HG03432 (cell line): ENCODE results near the gene TMEM248.
"Not testable (repeated sequence)": the region's sequence is repeated elsewhere in the genome, so short reads cannot be mapped to it uniquely, and the experiment has no call there.

Experiments
- ATAC-seq: cut with Tn5 transposase; IDR thresholded peaks from one replicate; pipeline ENCODE4 v1.9.1; 2021; ENCODE audit warnings: mild to moderate bottlenecking, moderate library complexity; ENCODE audit not compliant: unreplicated experiment

TMEM248 gene

DNA sequence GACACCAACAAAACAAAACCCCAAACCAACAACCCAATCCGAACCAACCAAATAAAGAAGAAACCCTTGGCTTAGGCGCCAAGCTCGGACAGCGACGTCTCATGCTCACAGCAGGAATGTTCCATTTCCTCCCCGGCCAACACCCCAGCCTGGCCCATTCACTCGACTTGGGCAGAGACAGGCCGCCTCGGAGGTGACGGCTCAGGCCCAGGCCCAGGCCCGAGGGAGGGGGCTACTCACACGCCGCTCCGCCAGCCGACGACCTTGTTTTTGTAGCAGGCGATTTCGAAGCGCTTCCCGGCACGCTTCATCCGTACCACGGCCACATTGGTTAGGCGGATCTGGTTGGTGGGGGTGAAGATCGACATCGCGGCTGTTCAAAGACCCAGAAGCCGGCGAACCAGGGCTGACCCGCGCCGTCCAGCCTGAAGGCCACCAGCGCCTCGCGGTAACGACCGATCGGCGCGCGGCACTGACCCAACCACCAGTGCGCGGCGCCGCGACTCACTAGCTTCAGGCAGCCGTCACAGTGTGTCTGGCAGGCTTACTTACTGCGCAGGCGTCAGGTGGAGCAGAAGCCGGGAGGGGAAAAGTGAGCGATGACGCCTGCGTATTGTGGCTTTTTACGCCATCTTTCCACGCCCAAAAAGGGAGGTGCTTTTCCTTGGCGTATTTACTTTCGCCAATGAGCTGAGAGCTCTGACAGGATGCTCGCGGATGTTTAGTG lies 74.2 kb downstream of the TMEM248 start, which contains the start of gene SBDS:
TSS of gene SBDS (minus strand) at position 537 of the 727 bp plus-strand sequence. CDS start at position 368, 169 bp downstream.
- ATAC-seq, result peak; percentile 67

DNA sequence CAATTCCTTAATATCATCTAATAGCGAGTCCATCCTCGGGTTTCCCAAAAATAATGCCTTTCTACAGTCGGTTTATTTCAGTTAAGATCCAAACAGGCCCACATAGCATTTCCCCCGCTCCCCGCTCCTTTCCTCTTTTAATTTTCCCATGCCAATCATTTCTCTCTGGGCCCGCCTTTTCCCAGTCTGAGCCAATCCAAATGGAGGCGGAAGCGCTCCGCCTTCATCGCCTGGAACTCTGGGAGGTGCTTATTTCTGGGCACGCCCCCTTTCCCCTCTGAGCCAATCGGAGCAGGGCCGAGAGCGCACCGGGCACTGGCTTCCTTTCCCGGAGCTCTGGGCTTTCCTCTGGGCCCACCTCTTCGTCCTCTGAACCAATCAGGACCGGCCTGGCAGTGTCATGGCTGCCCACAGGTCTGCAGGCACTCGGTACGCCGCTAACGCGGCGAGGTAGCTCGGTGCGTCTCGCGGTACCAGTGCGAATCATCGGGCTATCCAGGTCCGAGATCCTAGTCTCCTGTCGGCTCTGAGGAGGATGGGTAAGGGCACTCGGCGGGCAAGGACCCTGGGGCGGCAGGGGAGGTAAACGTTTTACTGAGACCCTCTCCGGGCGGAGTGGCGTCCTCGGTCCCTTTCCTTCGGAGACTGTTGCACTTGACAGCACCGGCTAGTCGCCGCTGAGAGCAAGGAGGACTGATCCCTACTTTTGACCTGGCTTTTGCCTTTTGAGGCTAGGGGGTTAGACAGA lies 75.6 kb downstream of the TMEM248 start, which contains the start of gene TYW1:
TSS of gene TYW1 (plus strand) at position 390 of the 748 bp plus-strand sequence. CDS start at position 536, 146 bp downstream.
- ATAC-seq, result peak; percentile 90

DNA sequence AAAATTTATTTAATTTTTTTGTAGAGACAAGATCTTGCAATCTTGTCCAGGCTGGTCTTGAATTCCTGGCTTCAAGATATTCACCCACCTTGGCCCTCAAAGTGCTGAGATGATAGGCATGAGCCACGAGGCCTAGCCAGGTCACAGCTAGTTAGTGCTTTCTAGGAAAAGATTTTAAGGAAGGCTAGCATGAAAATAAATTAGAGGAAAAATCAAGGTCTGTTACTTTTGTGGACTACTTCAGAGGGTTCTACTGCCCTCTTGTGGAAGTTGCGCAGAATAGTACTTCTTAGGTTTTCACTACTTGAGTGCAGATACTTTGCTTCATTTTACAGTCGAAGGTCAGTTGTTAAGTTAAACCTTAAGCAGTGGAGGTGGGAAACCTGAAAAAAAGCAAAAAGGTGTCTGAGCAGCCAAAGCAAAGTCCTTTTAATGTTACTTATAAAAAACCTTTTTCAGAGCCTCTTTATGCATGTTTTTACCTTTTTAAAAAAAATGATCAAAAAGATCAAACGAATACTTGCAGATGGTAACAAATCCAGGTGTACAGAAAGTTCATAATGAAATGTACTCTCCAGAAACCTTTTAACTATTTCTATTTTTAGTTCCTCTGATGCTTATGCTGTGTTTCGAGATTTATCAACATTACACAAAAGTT lies 79.7 kb downstream of the TMEM248 start:
- ATAC-seq, result not testable (repeated sequence)

DNA sequence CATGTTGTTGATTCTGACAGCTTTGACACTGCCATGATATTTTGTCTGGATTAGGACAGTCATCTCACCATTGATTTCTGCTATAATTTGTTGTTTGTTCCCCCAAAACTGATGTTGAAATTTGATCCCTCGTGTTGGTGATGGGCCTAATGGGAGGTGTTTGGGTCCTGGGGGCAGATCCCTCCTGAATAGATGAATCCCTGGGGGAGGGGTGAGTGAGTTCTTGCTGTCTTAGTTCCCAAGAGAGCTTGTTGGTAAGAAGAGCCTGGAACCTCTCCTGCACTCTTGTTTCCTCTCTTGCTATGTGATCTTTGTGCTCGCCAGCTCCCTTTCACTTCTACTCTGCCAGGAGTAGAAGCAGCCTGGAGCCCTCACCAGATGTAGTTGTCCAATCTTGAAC lies 83.1 kb downstream of the TMEM248 start:
- ATAC-seq, result not testable (repeated sequence)

DNA sequence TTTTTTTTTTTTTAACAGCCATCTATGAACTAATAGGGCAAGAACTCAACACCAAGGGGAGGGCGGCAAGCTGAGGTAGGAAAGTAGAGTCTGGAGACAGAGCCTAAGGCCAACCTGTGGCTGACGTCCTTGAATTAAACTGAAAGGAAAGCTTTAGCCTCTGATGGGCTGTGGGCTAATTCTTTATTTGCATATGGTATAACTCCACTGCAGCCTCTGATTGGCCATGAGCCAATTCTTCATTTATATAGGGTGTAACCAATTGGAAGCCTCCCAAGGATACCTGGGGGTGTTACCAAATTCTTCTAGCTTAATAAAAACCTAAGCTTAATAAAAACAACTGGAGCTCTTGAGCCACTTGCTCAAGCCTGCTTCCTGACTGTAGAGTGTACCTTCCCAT lies 85.9 kb downstream of the TMEM248 start:
- ATAC-seq, result no peak
